Tibial nerve (tissue), 4 donors: ENCODE measurements around the gene P3R3URF. TPM values are rescaled to one million over a fixed set of nuclear protein-coding genes. Genes with fewer than 3 reads are reported as not detected.

Source experiments
- DNase-seq, 2 donors: peaks; one replicate each; pipeline ENCODE4 v3.0.0-alpha.2; 2019; ENCODE audit warnings: low spot score in 2 of 2
- H3K27ac ChIP-seq, 4 donors: fragments of 200-600 bp; sonication (generic) in 3 of 4; one replicate each; pipeline ENCODE4 v1.5.1; 2017 to 2019; ENCODE audit warnings: mild to moderate bottlenecking in 1 of 4
- H3K27me3 ChIP-seq, 2 donors: fragments of 200-600 bp; sonication (generic) in 1 of 2; one replicate each; pipeline versions ENCODE4 v1.5.1 to v1.6.0; 2017 to 2019
- H3K36me3 ChIP-seq, 3 donors: fragments of 200-600 bp; sonication (generic); one replicate each; pipeline ENCODE4 v1.5.1; 2018 to 2019
- H3K4me1 ChIP-seq, 4 donors: fragments of 200-600 bp; sonication (generic) in 3 of 4; one replicate each; pipeline ENCODE4 v1.5.1; 2017 to 2019
- H3K4me3 ChIP-seq, 4 donors: fragments of 200-600 bp; sonication (generic) in 3 of 4; one replicate each; pipeline ENCODE4 v1.5.1; 2017 to 2019; ENCODE audit warnings: mild to moderate bottlenecking in 1 of 4, moderate library complexity in 1 of 4
- H3K9me3 ChIP-seq, 4 donors: fragments of 200-600 bp; sonication (generic) in 3 of 4; one replicate each; pipeline ENCODE4 v1.5.1; 2017 to 2019
- CTCF ChIP-seq, 5 experiments: fragments of 200-600 bp in 3 of 5; fragments of 450-650 bp in 2 of 5; sonication (generic) in 3 of 5; IDR thresholded peaks; one replicate each; pipeline ENCODE4 v1.5.1; 2016 to 2019; ENCODE audit warnings: antibody characterized with exemption in 5 of 5, mild to moderate bottlenecking in 3 of 5, moderate library complexity in 2 of 5
- EP300 ChIP-seq, 2 donors: sonication (generic); formaldehyde crosslinking; IDR thresholded peaks; one replicate each; pipeline ENCODE4 v1.6.1; 2017; ENCODE audit warnings: antibody characterized with exemption in 2 of 2, mild to moderate bottlenecking in 1 of 2
- POLR2A ChIP-seq, 2 donors: fragments of 450-650 bp; IDR thresholded peaks; one replicate each; pipeline ENCODE4 v1.6.1; 2017; ENCODE audit warnings: antibody characterized with exemption in 2 of 2, mild to moderate bottlenecking in 2 of 2, moderate library complexity in 2 of 2
- WGBS, 2 donors: methylation state at CpG; one replicate each; pipeline ENCODE4 v1.1.5; 2018; 5-methylcytosine and 5-hydroxymethylcytosine counted together
- total RNA-seq, 4 donors: library from RNA; depleted of rRNA; stranded (reverse); fragments of >200 nt; gene quantifications; one replicate each; pipeline ENCODE4 v1.1.0, GENCODE V29; 2016

P3R3URF gene
- total RNA-seq, 4 donors from 2014 or later, result not detected

- no peaks in the 10 kb centered on the region for H3K36me3 ChIP-seq
- H3K9me3 ChIP-seq, result no peaks in the 10 kb centered on the region
- H3K27me3 ChIP-seq, result peaks cover 0 to 35% of the 10 kb centered on the region in 2 donors
- peak within 1 kb of the TSS; percentile 50 to 70 (median 62) for H3K4me3 ChIP-seq
- TF ChIP-seq EP300 (IDR thresholded peaks at IDR 0.05), result peak; percentile 68 to 96
- TF ChIP-seq CTCF (IDR thresholded peaks at IDR 0.05), result peak in 2 of 5 experiments; percentile 64 to 70
- peak; percentile 70 to 86 for TF ChIP-seq POLR2A (IDR thresholded peaks at IDR 0.05)
- peaks cover 0 to 41% (median 13%) of the 10 kb centered on the region in 4 donors for H3K4me1 ChIP-seq
- H3K27ac ChIP-seq, result peak within 1 kb of the TSS; percentile 83 to 94 (median 92)
- peak; percentile 94 to 96 for DNase-seq
- WGBS, 2 donors, result 1% methylated on average over 51 to 55 of the region's 55 CpGs
Measured at GRCh38 chr1:46132529-46133180, 43.6 kb downstream of the P3R3URF start, which contains the start of gene PIK3R3. TSS of gene PIK3R3 (minus strand) at chr1:46132629. CDS start at chr1:46131952, 677 bp downstream.

GRCh38 chr1:46131712-46132528 lies 44.4 kb downstream of the P3R3URF start:
- Histone ChIP-seq H3K36me3 (no peaks in the 10 kb centered on the region), H3K4me3 (peak overlapping the region; percentile 50 to 70 (median 62)), H3K27me3 (peaks cover 0 to 37% of the 10 kb centered on the region in 2 donors), H3K4me1 (peaks cover 0 to 35% (median 11%) of the 10 kb centered on the region in 4 donors), H3K27ac (peak overlapping the region; percentile 83 to 94 (median 92)), H3K9me3 (no peaks in the 10 kb centered on the region)
- WGBS, 2 donors, result 0 to 1% methylated on average over 38 of the region's 38 CpGs
- TF ChIP-seq CTCF (IDR thresholded peaks at IDR 0.05), result no peak
- TF ChIP-seq POLR2A (IDR thresholded peaks at IDR 0.05), result no peak
- no peak for TF ChIP-seq EP300 (IDR thresholded peaks at IDR 0.05)
- DNase-seq, result peak in 1 of 2 donors; percentile 20

GRCh38 chr1:46131093-46131492 lies 45.2 kb downstream of the P3R3URF start:
- Histone ChIP-seq H3K4me1 (peaks cover 0 to 35% (median 11%) of the 10 kb centered on the region in 4 donors), H3K27ac (peak overlapping the region in 2 of 4 donors; percentile 90 to 94)

GRCh38 chr1:46130606-46131005 lies 45.7 kb downstream of the P3R3URF start:
- H3K27me3 ChIP-seq, result peaks cover 0 to 37% of the 10 kb centered on the region in 2 donors
- H3K9me3 ChIP-seq, result no peaks in the 10 kb centered on the region
- TF ChIP-seq EP300 (IDR thresholded peaks at IDR 0.05) (no peak), CTCF (IDR thresholded peaks at IDR 0.05) (no peak), POLR2A (IDR thresholded peaks at IDR 0.05) (no peak)
- H3K36me3 ChIP-seq, result no peaks in the 10 kb centered on the region
- peaks cover 0 to 34% (median 11%) of the 10 kb centered on the region in 4 donors for H3K4me1 ChIP-seq
- peak overlapping the region; percentile 50 to 70 (median 62) for H3K4me3 ChIP-seq
- 8% methylated on average over 5 of the region's 5 CpGs for WGBS, 2 donors
- no peak for DNase-seq
- no peak overlapping the region for H3K27ac ChIP-seq

More at GRCh38 chr1:46131093-46131492, 45.2 kb downstream of the P3R3URF start:
- WGBS, 2 donors, result 2% methylated on average over 10 of the region's 10 CpGs
- H3K9me3 ChIP-seq, result no peaks in the 10 kb centered on the region
- peaks cover 0 to 37% of the 10 kb centered on the region in 2 donors for H3K27me3 ChIP-seq
- TF ChIP-seq CTCF (IDR thresholded peaks at IDR 0.05) (no peak), POLR2A (IDR thresholded peaks at IDR 0.05) (no peak), EP300 (IDR thresholded peaks at IDR 0.05) (no peak)
- DNase-seq, result no peak
- no peaks in the 10 kb centered on the region for H3K36me3 ChIP-seq
- peak overlapping the region; percentile 50 to 70 (median 62) for H3K4me3 ChIP-seq
